ENCODE data around the gene B4GALT6. TPM values are rescaled to one million over a fixed set of nuclear protein-coding genes. Genes with fewer than 3 reads are reported as not detected.

Gene B4GALT6
- total RNA-seq, 1 donor from 2014 or later, result 28.7 TPM

GRCh38 chr18:31680433-31680811, 4.0 kb downstream of the B4GALT6 start:
- no peak for DNase-seq (ENCODE audit: low read depth)
- TF ChIP-seq CTCF (IDR thresholded peaks at IDR 0.05; ENCODE audit: insufficient read depth, low read length, poor library complexity, severe bottlenecking), result no peak
- Histone ChIP-seq H3K36me3 (ENCODE audit: control insufficient read depth, insufficient read depth, low read length) (no peaks in the 10 kb centered on the region), H3K27me3 (ENCODE audit: control insufficient read depth, insufficient read depth, low read length) (no peaks in the 10 kb centered on the region), H3K4me3 (ENCODE audit: low read depth, low read length) (no peak overlapping the region)

- no peaks in the 10 kb centered on the region for H3K36me3 ChIP-seq (ENCODE audit: control insufficient read depth, insufficient read depth, low read length)
- TF ChIP-seq CTCF (IDR thresholded peaks at IDR 0.05; ENCODE audit: insufficient read depth, low read length, poor library complexity, severe bottlenecking), result no peak
- no peak overlapping the region for H3K4me3 ChIP-seq (ENCODE audit: low read depth, low read length)
- DNase-seq (ENCODE audit: low read depth), result no peak
- H3K27me3 ChIP-seq (ENCODE audit: control insufficient read depth, insufficient read depth, low read length), result no peaks in the 10 kb centered on the region
Measured at GRCh38 chr18:31679791-31680432, 4.5 kb downstream of the B4GALT6 start.

DNA sequence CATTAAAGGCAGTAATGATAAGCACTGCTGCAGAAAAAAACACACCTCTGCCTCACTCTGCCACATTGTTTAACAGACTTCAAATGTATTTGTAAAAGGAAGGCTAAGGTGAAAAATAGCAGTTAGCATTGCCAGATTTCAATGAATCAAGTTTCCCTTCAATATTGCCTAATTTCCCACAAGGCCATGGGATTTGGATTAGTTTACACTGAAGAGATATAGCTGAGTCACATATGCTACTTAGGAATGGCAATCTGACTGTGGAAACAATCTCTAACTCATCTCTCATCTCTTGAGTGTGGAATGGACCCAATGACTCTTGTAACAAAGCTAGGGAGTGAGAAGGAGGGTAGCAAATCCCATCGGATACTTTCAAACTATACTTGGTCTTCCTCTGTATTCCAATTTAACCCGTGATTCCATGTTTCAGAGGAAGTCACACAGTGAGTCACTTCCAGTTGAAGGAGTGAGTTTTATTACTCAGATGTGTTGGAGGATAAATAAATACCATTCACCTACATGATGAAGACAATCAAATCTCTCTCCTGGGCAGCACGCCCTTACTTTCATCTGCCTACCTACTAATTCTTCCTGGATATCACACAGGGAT, 5.1 kb downstream of the B4GALT6 start:
- H3K4me3 ChIP-seq (ENCODE audit: low read depth, low read length), result no peak overlapping the region
- TF ChIP-seq CTCF (IDR thresholded peaks at IDR 0.05; ENCODE audit: insufficient read depth, low read length, poor library complexity, severe bottlenecking), result no peak
- no peaks in the 10 kb centered on the region for H3K36me3 ChIP-seq (ENCODE audit: control insufficient read depth, insufficient read depth, low read length)
- no peaks in the 10 kb centered on the region for H3K27me3 ChIP-seq (ENCODE audit: control insufficient read depth, insufficient read depth, low read length)
- DNase-seq (ENCODE audit: low read depth), result peak; percentile 43

DNA sequence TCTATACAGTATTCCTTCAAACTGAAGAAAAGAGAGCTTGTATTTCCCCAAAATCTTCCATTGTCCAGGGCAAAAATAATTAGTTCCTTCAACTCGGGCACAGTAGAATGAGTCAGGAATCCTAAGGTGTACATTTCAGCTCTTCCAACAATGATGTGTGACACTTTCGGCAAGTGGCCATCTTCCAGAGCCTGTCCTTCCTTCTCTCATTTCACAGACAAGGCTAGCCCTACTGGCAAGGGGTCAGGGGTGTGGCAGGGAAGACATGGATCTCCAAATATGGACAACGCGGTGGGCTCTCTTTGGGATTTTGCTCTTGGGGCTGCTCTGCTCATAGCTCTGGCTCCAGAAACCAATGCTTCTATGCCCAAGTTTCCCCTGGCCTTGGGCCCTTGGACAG, 6.0 kb downstream of the B4GALT6 start:
- Histone ChIP-seq H3K27me3 (ENCODE audit: control insufficient read depth, insufficient read depth, low read length) (no peaks in the 10 kb centered on the region), H3K36me3 (ENCODE audit: control insufficient read depth, insufficient read depth, low read length) (no peaks in the 10 kb centered on the region), H3K4me3 (ENCODE audit: low read depth, low read length) (no peak overlapping the region)
- DNase-seq (ENCODE audit: low read depth), result no peak
- no peak for TF ChIP-seq CTCF (IDR thresholded peaks at IDR 0.05; ENCODE audit: insufficient read depth, low read length, poor library complexity, severe bottlenecking)

- no peak for DNase-seq (ENCODE audit: low read depth)
- TF ChIP-seq CTCF (IDR thresholded peaks at IDR 0.05; ENCODE audit: insufficient read depth, low read length, poor library complexity, severe bottlenecking), result no peak
- H3K36me3 ChIP-seq (ENCODE audit: control insufficient read depth, insufficient read depth, low read length), result no peaks in the 10 kb centered on the region
- no peaks in the 10 kb centered on the region for H3K27me3 ChIP-seq (ENCODE audit: control insufficient read depth, insufficient read depth, low read length)
- H3K4me3 ChIP-seq (ENCODE audit: low read depth, low read length), result no peak overlapping the region
Measured at GRCh38 chr18:31677592-31677991, 6.8 kb downstream of the B4GALT6 start.

GRCh38 chr18:31675404-31675803, 9.0 kb downstream of the B4GALT6 start:
- H3K4me3 ChIP-seq (ENCODE audit: low read depth, low read length), result no peak overlapping the region
- no peak for DNase-seq (ENCODE audit: low read depth)
- no peaks in the 10 kb centered on the region for H3K36me3 ChIP-seq (ENCODE audit: control insufficient read depth, insufficient read depth, low read length)
- H3K27me3 ChIP-seq (ENCODE audit: control insufficient read depth, insufficient read depth, low read length), result no peaks in the 10 kb centered on the region
- no peak for TF ChIP-seq CTCF (IDR thresholded peaks at IDR 0.05; ENCODE audit: insufficient read depth, low read length, poor library complexity, severe bottlenecking)

All from kidney epithelial cell (primary cell).